Natural killer cell (primary cell): ENCODE results near the gene PERCC1. TPM values are rescaled to one million over a fixed set of nuclear protein-coding genes. Genes with fewer than 3 reads are reported as not detected.

Source experiments
- ATAC-seq, 3 donors: fragments of 150-1000 bp in 2 of 3; fragments of 200-7000 bp in 1 of 3; cut with Tn5 transposase; 1 replicate in 1 of 3; 2 replicates in 2 of 3; pipeline ENCODE4 v1.10.0; 2021; ENCODE audit warnings: mild to moderate bottlenecking in 2 of 3, moderate library complexity in 2 of 3
- DNase-seq, 2 donors: peaks; one replicate each; pipeline versions ENCODE4 v3.0.0 to v3.0.0-alpha.2; 2013 to 2021; ENCODE audit warnings: mixed read lengths in 1 of 2
- H3K27ac ChIP-seq: one replicate; pipeline ENCODE4 v1.5.1; 2013; ENCODE audit warnings: mild to moderate bottlenecking, low read length
- H3K27me3 ChIP-seq: one replicate; pipeline ENCODE4 v1.6.1; 2013; ENCODE audit warnings: low read length; ENCODE audit not compliant: control insufficient read depth, insufficient read depth
- H3K36me3 ChIP-seq: one replicate; pipeline ENCODE4 v1.6.1; 2013; ENCODE audit warnings: low read length; ENCODE audit not compliant: control insufficient read depth, insufficient read depth
- H3K4me1 ChIP-seq: one replicate; pipeline ENCODE4 v1.6.1; 2013; ENCODE audit warnings: low read length; ENCODE audit not compliant: control insufficient read depth, insufficient read depth
- H3K4me3 ChIP-seq: one replicate; pipeline ENCODE4 v1.5.1; 2013; ENCODE audit warnings: low read length
- H3K9me3 ChIP-seq: one replicate; pipeline ENCODE4 v1.6.1; 2013; ENCODE audit warnings: low read length; ENCODE audit not compliant: control insufficient read depth, insufficient read depth
- H3K27ac Mint-ChIP-seq, 2 donors: one replicate each; pipeline ENCODE4 v1.8.0; 2022; ENCODE audit warnings: mild to moderate bottlenecking in 2 of 2, mixed read lengths in 2 of 2, moderate library complexity in 1 of 2
- H3K27me3 Mint-ChIP-seq, 2 donors: one replicate each; pipeline ENCODE4 v1.8.0; 2022; ENCODE audit warnings: low read depth in 2 of 2, mixed read lengths in 2 of 2
- H3K36me3 Mint-ChIP-seq: one replicate; pipeline ENCODE4 v1.8.0; 2022; ENCODE audit warnings: mixed read lengths
- H3K4me1 Mint-ChIP-seq, 2 donors: one replicate each; pipeline ENCODE4 v1.8.0; 2022; ENCODE audit warnings: mixed read lengths in 2 of 2
- H3K4me3 Mint-ChIP-seq: one replicate; pipeline ENCODE4 v1.8.0; 2022; ENCODE audit warnings: mild to moderate bottlenecking, moderate library complexity, mixed read lengths
- H3K9me3 Mint-ChIP-seq, 2 donors: one replicate each; pipeline ENCODE4 v1.8.0; 2022; ENCODE audit warnings: mixed read lengths in 2 of 2
- CTCF ChIP-seq: fragments of 200-600 bp; IDR thresholded peaks from one replicate; pipeline ENCODE4 v1.8.0; 2022; ENCODE audit warnings: antibody characterized with exemption
- WGBS: methylation state at CpG from one replicate; pipeline ENCODE4 v1.1.7; 2013; ENCODE audit warnings: missing lambda C conversion rate; ENCODE audit not compliant: insufficient coverage; 5-methylcytosine and 5-hydroxymethylcytosine counted together
- intact Hi-C: fragments of 100-400 bp; cut with micrococcal nuclease; formaldehyde crosslinking; loops from one replicate; pipeline ENCODE4 v1.14.2; 2022
- total RNA-seq, 4 donors: library from RNA; stranded (reverse); fragments of 120-200 nt in 1 of 4; gene quantifications; one replicate each; pipeline versions ENCODE4 v1.2.3 to v1.2.4, GENCODE V29; 2013 to 2022

PERCC1 gene
- total RNA-seq, 3 donors from 2014 or later (not counting 1 experiment from before 2014, with no cell fraction given) = 0.68 to 0.96 (median 0.83) TPM

- peak overlapping the region in 1 of 2 donors; percentile 52 for H3K27ac Mint-ChIP-seq
- intact Hi-C loops = no loop called here
- H3K4me3 ChIP-seq = no peak overlapping the region
- no peaks in the 10 kb centered on the region for H3K36me3 Mint-ChIP-seq
- peaks cover 15 to 39% of the 10 kb centered on the region in 2 donors for H3K4me1 Mint-ChIP-seq
- no peaks in the 10 kb centered on the region for H3K27me3 Mint-ChIP-seq
- no peaks in the 10 kb centered on the region for H3K36me3 ChIP-seq
- TF ChIP-seq CTCF = no peak
- no peak overlapping the region for H3K27ac ChIP-seq
- peaks cover 45% of the 10 kb centered on the region for H3K4me1 ChIP-seq
- peak overlapping the region; percentile 60 for H3K4me3 Mint-ChIP-seq
- no peak for ATAC-seq
- no peaks in the 10 kb centered on the region for H3K27me3 ChIP-seq
- no peaks in the 10 kb centered on the region for H3K9me3 Mint-ChIP-seq
- H3K9me3 ChIP-seq = no peaks in the 10 kb centered on the region
- no peak for DNase-seq
- 80% methylated on average over 3 of the region's 3 CpGs for WGBS
Observed at GRCh38 chr16:1472974-1473373, 42.1 kb downstream of the PERCC1 start.

DNA sequence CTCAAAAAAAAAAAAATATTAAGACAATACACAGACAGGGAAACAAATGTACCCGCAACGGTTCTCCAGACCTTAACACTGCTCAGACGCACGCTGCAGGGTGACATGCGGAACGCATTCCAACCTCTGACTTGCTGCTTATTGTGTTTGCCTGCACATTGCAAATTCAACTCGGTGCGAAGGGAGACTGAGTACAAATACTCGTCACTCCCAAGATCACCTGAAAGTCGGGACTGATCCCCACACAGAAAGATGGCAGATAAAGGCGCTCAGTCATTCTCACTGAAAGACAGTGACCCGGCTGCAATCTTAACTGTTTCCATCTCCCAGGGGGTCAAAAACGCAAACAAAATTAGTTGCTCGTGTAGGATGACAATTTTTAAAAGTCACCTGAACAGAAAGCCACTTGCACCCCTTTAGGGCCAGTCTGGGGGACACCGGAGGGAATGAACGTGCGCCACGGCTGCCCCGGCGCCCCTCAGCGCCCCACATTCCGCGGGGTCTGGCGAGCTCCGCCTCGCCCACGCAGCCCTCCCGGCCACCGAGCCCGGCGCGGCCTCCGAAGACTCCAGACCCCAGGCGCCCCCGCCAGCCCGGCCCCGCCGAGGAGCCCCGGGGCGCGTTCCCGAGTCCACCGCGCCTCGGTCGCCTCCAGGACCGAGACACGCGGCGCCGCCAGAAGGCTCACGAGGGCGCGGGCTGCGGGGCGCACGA is 43.4 kb downstream of the PERCC1 start:
- H3K36me3 ChIP-seq = no peaks in the 10 kb centered on the region
- Mint-ChIP-seq H3K9me3 (no peaks in the 10 kb centered on the region), H3K36me3 (no peaks in the 10 kb centered on the region), H3K27ac (peak overlapping the region; percentile 38 to 86), H3K4me1 (peaks cover 15 to 39% of the 10 kb centered on the region in 2 donors), H3K27me3 (no peaks in the 10 kb centered on the region), H3K4me3 (peak overlapping the region; percentile 71)
- TF ChIP-seq CTCF = no peak
- H3K9me3 ChIP-seq = no peaks in the 10 kb centered on the region
- ATAC-seq (no peak), DNase-seq (no peak)
- peak overlapping the region; percentile 42 for H3K4me3 ChIP-seq
- no peaks in the 10 kb centered on the region for H3K27me3 ChIP-seq
- intact Hi-C loops = loop anchor here (2.0 kb wide), 1 partner anchor 139 kb away; the partner anchor contains the start of genes CRAMP1 and IFT140
- 13% methylated on average over 57 of the region's 57 CpGs for WGBS
- peaks cover 45% of the 10 kb centered on the region for H3K4me1 ChIP-seq
- no peak overlapping the region for H3K27ac ChIP-seq

DNA sequence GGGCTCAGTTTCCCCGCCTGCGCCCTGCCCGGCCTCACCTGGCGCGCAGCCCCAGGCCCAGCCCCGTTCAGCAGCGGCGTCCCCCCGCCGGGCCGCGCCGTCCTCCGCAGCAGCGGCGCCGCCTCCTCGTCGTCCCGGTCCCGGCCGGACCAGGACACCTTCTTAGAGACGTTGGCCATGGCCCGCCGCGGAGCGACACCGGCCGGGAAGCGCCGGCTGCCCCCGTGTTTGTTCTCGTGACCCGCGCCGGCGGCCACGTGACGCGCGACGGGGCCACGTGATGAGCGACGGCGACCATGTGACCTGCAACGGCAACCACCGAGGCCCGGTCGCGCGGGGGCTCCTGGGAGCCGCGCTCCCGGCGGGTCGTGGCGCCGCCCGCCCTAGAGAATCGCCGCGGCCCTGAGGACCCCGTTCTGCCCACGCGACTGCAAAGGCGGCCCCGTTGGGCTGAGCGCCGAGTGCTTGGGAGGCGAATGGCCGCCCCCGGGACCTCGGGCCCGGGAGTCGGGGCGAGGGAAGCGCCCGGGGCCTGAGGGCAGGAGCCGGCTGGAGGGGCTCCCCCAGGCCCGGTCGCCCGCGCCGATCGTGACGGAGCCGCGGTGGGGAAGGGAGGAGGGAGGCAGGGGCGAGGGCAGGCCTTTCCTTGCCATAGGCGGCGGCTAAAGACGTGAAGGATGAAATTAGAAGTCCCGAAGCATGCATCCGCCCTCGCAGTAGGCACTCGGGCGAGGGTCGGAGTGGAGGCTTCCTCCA is 44.1 kb downstream of the PERCC1 start, which contains the start of gene CLCN7:
Gene CLCN7 (minus strand): TSS at position 233 of the 756 bp plus-strand sequence. CDS start 54 bp downstream, at position 179.
- Histone ChIP-seq H3K27ac (peak within 1 kb of the TSS; percentile 78), H3K4me1 (peaks cover 40% of the 10 kb centered on the region), H3K4me3 (peak within 1 kb of the TSS; percentile 58), H3K27me3 (no peaks in the 10 kb centered on the region), H3K36me3 (no peaks in the 10 kb centered on the region), H3K9me3 (no peaks in the 10 kb centered on the region)
- H3K36me3 Mint-ChIP-seq = no peaks in the 10 kb centered on the region
- peaks cover 9 to 34% of the 10 kb centered on the region in 2 donors for H3K4me1 Mint-ChIP-seq
- no peaks in the 10 kb centered on the region for H3K9me3 Mint-ChIP-seq
- H3K27me3 Mint-ChIP-seq = no peaks in the 10 kb centered on the region
- TF ChIP-seq CTCF = no peak
- under 1% methylated on average over 99 of the region's 99 CpGs for WGBS
- peak; percentile 92 to 93 for DNase-seq
- intact Hi-C loops = loop anchor here (1.0 to 2.0 kb wide), 2 partner anchors 18 to 138 kb away; partner anchors contain the start of genes CRAMP1, IFT140 and TELO2
- H3K27ac Mint-ChIP-seq = peak within 1 kb of the TSS; percentile 67 to 86
- peak within 1 kb of the TSS; percentile 80 for H3K4me3 Mint-ChIP-seq
- peak; percentile 85 to 96 (median 91) for ATAC-seq
